ENCODE results near the gene SLC39A11. TPM values are rescaled to one million over a fixed set of nuclear protein-coding genes. Genes with fewer than 3 reads are reported as not detected.

SLC39A11 gene
- total RNA-seq, 4 donors from 2014 or later, result 23.0 to 30.9 (median 27.6) TPM

- no peaks in the 10 kb centered on the region for H3K9me3 ChIP-seq
- H3K4me3 ChIP-seq, result no peak overlapping the region
- TF ChIP-seq POLR2A (IDR thresholded peaks at IDR 0.05) (no peak), CTCF (IDR thresholded peaks at IDR 0.05) (no peak)
- H3K36me3 ChIP-seq, result no peaks in the 10 kb centered on the region
- intact Hi-C loops (cut with DNase I), result loop anchor here (10.0 kb wide), 1 partner anchor 231 kb away; no protein-coding TSS in a partner anchor
- DNase-seq, result no peak
- H3K27ac ChIP-seq, result no peak overlapping the region
- 94 to 96% methylated on average over 2 of the region's 2 CpGs for WGBS, 2 donors
- H3K27me3 ChIP-seq, result no peaks in the 10 kb centered on the region
- H3K4me1 ChIP-seq, result peaks cover 0 to 20% (median 6%) of the 10 kb centered on the region in 3 donors
Observed at GRCh38 chr17:72975509-72975908, 117.0 kb downstream of the SLC39A11 start.

GRCh38 chr17:72974605-72975232 lies 117.8 kb downstream of the SLC39A11 start:
- WGBS, 2 donors, result 75 to 81% methylated on average over 3 to 4 of the region's 4 CpGs
- no peak overlapping the region for H3K4me3 ChIP-seq
- no peaks in the 10 kb centered on the region for H3K27me3 ChIP-seq
- no peak overlapping the region for H3K27ac ChIP-seq
- intact Hi-C loops (cut with DNase I), result loop anchor here (10.0 kb wide), 1 partner anchor 230 kb away; no protein-coding TSS in a partner anchor
- H3K36me3 ChIP-seq, result no peaks in the 10 kb centered on the region
- no peak for DNase-seq
- H3K4me1 ChIP-seq, result peaks cover 0 to 20% (median 6%) of the 10 kb centered on the region in 3 donors
- no peak for TF ChIP-seq POLR2A (IDR thresholded peaks at IDR 0.05)
- no peaks in the 10 kb centered on the region for H3K9me3 ChIP-seq

GRCh38 chr17:72972263-72972951 lies 120.1 kb downstream of the SLC39A11 start:
- H3K9me3 ChIP-seq, result no peaks in the 10 kb centered on the region
- H3K36me3 ChIP-seq, result no peaks in the 10 kb centered on the region
- no peaks in the 10 kb centered on the region for H3K27me3 ChIP-seq
- no peak overlapping the region for H3K4me3 ChIP-seq
- intact Hi-C loops (cut with DNase I), result loop anchor here (10.0 kb wide), 1 partner anchor 228 kb away; no protein-coding TSS in a partner anchor
- H3K4me1 ChIP-seq, result peaks cover 0 to 11% (median 4%) of the 10 kb centered on the region in 3 donors
- 89 to 92% methylated on average over 9 of the region's 9 CpGs for WGBS, 2 donors
- no peak for TF ChIP-seq CTCF (IDR thresholded peaks at IDR 0.05)
- DNase-seq, result no peak
- no peak overlapping the region for H3K27ac ChIP-seq

GRCh38 chr17:72971226-72971880 lies 121.1 kb downstream of the SLC39A11 start:
- no peaks in the 10 kb centered on the region for H3K4me1 ChIP-seq
- H3K27me3 ChIP-seq, result no peaks in the 10 kb centered on the region
- no peak overlapping the region for H3K27ac ChIP-seq
- intact Hi-C loops (cut with DNase I), result loop anchor here (10.0 kb wide), 1 partner anchor 227 kb away; no protein-coding TSS in a partner anchor
- DNase-seq, result no peak
- TF ChIP-seq POLR2A (IDR thresholded peaks at IDR 0.05) (no peak), CTCF (IDR thresholded peaks at IDR 0.05) (no peak)
- H3K4me3 ChIP-seq, result no peak overlapping the region
- H3K9me3 ChIP-seq, result no peaks in the 10 kb centered on the region
- WGBS, 2 donors, result 87 to 90% methylated on average over 9 to 10 of the region's 11 CpGs
- no peaks in the 10 kb centered on the region for H3K36me3 ChIP-seq

- no peaks in the 10 kb centered on the region for H3K4me1 ChIP-seq
Observed at GRCh38 chr17:72970797-72971196, 121.7 kb downstream of the SLC39A11 start.

More at GRCh38 chr17:72970797-72971196, 121.7 kb downstream of the SLC39A11 start:
- intact Hi-C loops (cut with DNase I), result loop anchor here (10.0 kb wide), 1 partner anchor 226 kb away; no protein-coding TSS in a partner anchor
- Histone ChIP-seq H3K9me3 (no peaks in the 10 kb centered on the region), H3K4me3 (no peak overlapping the region), H3K36me3 (no peaks in the 10 kb centered on the region), H3K27ac (no peak overlapping the region), H3K27me3 (no peaks in the 10 kb centered on the region)
- TF ChIP-seq POLR2A (IDR thresholded peaks at IDR 0.05), result no peak
- TF ChIP-seq CTCF (IDR thresholded peaks at IDR 0.05), result no peak
- no peak for DNase-seq
- WGBS, 2 donors, result 81 to 92% methylated on average over 10 of the region's 10 CpGs

Measured in esophagus squamous epithelium (tissue), 5 donors.